ENCODE data around the gene FIGN. TPM values are rescaled to one million over a fixed set of nuclear protein-coding genes. Genes with fewer than 3 reads are reported as not detected.

FIGN gene
- total and polyA plus RNA-seq, 2 donors from 2014 or later: 1.1 to 8.0 TPM

GRCh38 chr2:163553601-163554000 lies 182.2 kb downstream of the FIGN start:
- H3K36me3 ChIP-seq (ENCODE audit: control insufficient read depth in 2 of 3, insufficient read depth in 3 of 3, low read length in 3 of 3): no peaks in the 10 kb centered on the region
- no peak for FAIRE-seq

GRCh38 chr2:163552758-163553157 lies 183.1 kb downstream of the FIGN start:
- DNase-seq: no peak
- FAIRE-seq: no peak
- H3K4me1 ChIP-seq (ENCODE audit: control insufficient read depth in 2 of 3, insufficient read depth in 2 of 3, low read depth in 1 of 3, low read length in 3 of 3): no peaks in the 10 kb centered on the region
- H3K4me3 ChIP-seq (ENCODE audit: low read length in 3 of 3): no peak overlapping the region
- no peak overlapping the region for H3K27ac ChIP-seq (ENCODE audit: low read depth in 2 of 2, low read length in 2 of 2)
- H3K27me3 ChIP-seq (ENCODE audit: control insufficient read depth, insufficient read depth, low read length): no peaks in the 10 kb centered on the region
- intact Hi-C loops (cut with DNase I): no loop called here
- no peaks in the 10 kb centered on the region for H3K36me3 ChIP-seq (ENCODE audit: control insufficient read depth in 2 of 3, insufficient read depth in 3 of 3, low read length in 3 of 3)
- no peak for TF ChIP-seq CTCF (IDR thresholded peaks at IDR 0.05; ENCODE audit: borderline replicate concordance, extremely low read depth, insufficient read depth)
- H3K9ac ChIP-seq (ENCODE audit: low read length in 3 of 3): no peak overlapping the region
- no peaks in the 10 kb centered on the region for H3K9me3 ChIP-seq (ENCODE audit: control insufficient read depth in 2 of 3, insufficient read depth in 1 of 3, low read length in 3 of 3)

More at GRCh38 chr2:163553601-163554000, 182.2 kb downstream of the FIGN start:
- intact Hi-C loops (cut with DNase I): no loop called here
- H3K27ac ChIP-seq (ENCODE audit: low read depth in 2 of 2, low read length in 2 of 2): no peak overlapping the region
- DNase-seq: peak in 2 of 5 donors; percentile 25 to 39
- H3K9me3 ChIP-seq (ENCODE audit: control insufficient read depth in 2 of 3, insufficient read depth in 1 of 3, low read length in 3 of 3): no peaks in the 10 kb centered on the region
- H3K9ac ChIP-seq (ENCODE audit: low read length in 3 of 3): no peak overlapping the region
- no peak overlapping the region for H3K4me3 ChIP-seq (ENCODE audit: low read length in 3 of 3)
- TF ChIP-seq CTCF (IDR thresholded peaks at IDR 0.05; ENCODE audit: borderline replicate concordance, extremely low read depth, insufficient read depth): no peak
- H3K27me3 ChIP-seq (ENCODE audit: control insufficient read depth, insufficient read depth, low read length): no peaks in the 10 kb centered on the region
- no peaks in the 10 kb centered on the region for H3K4me1 ChIP-seq (ENCODE audit: control insufficient read depth in 2 of 3, insufficient read depth in 2 of 3, low read depth in 1 of 3, low read length in 3 of 3)

GRCh38 chr2:163551616-163552373 lies 184.0 kb downstream of the FIGN start:
- H3K36me3 ChIP-seq (ENCODE audit: control insufficient read depth in 2 of 3, insufficient read depth in 3 of 3, low read length in 3 of 3): no peaks in the 10 kb centered on the region
- TF ChIP-seq CTCF (IDR thresholded peaks at IDR 0.05; ENCODE audit: borderline replicate concordance, extremely low read depth, insufficient read depth): no peak
- FAIRE-seq: no peak

More at GRCh38 chr2:163551616-163552373, 184.0 kb downstream of the FIGN start:
- no peak overlapping the region for H3K4me3 ChIP-seq (ENCODE audit: low read length in 3 of 3)
- no peaks in the 10 kb centered on the region for H3K27me3 ChIP-seq (ENCODE audit: control insufficient read depth, insufficient read depth, low read length)
- no peak overlapping the region for H3K9ac ChIP-seq (ENCODE audit: low read length in 3 of 3)
- H3K27ac ChIP-seq (ENCODE audit: low read depth in 2 of 2, low read length in 2 of 2): no peak overlapping the region
- DNase-seq: no peak
- no peaks in the 10 kb centered on the region for H3K4me1 ChIP-seq (ENCODE audit: control insufficient read depth in 2 of 3, insufficient read depth in 2 of 3, low read depth in 1 of 3, low read length in 3 of 3)
- H3K9me3 ChIP-seq (ENCODE audit: control insufficient read depth in 2 of 3, insufficient read depth in 1 of 3, low read length in 3 of 3): no peaks in the 10 kb centered on the region
- intact Hi-C loops (cut with DNase I): no loop called here

All from kidney (tissue), 14 donors.